Suprapubic skin (tissue), 3 donors: ENCODE results near the gene OR2G6.
"Not testable (repeated sequence)": the region's sequence is repeated elsewhere in the genome, so short reads cannot be mapped to it uniquely, and the experiment has no call there.

Source experiments
- CTCF ChIP-seq, 2 donors: fragments of 200-600 bp in 1 of 2; fragments of 450-650 bp in 1 of 2; sonication (generic) in 1 of 2; IDR thresholded peaks; one replicate each; pipeline ENCODE4 v1.5.1; 2016 to 2019; ENCODE audit warnings: antibody characterized with exemption in 2 of 2, mild to moderate bottlenecking in 1 of 2, moderate library complexity in 1 of 2
- POLR2AphosphoS5 ChIP-seq, 3 donors: sonication (generic); formaldehyde crosslinking; IDR thresholded peaks; one replicate each; pipeline ENCODE4 v1.6.1; 2017; ENCODE audit warnings: antibody characterized with exemption in 3 of 3

DNA sequence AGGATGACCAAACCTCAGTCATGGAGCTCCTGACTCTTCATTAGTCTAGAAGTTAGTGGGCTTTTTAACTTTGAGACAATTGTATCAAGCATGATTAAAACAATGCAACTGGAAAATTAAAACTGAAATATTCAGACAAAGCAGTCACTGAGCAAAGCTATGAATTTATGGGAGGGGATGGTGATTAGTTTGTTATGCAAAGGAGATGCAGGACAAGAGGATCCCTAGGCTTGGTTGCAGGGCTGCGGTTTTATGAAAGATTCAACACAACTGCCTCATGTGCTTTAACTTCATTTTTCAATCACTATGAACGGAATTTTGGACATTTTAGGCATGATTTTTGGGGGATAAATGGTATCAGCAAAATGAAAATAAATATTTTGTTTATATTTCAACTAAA is 35.8 kb upstream of the OR2G6 start:
- not testable (repeated sequence) for TF ChIP-seq CTCF, POLR2AphosphoS5 (IDR thresholded peaks at IDR 0.05)
